HG03095 (cell line): ENCODE measurements around the gene CRYBG3.

Source experiments
- ATAC-seq: cut with Tn5 transposase; IDR thresholded peaks from one replicate; pipeline ENCODE4 v1.9.1; 2021; ENCODE audit warnings: moderate library complexity; ENCODE audit not compliant: unreplicated experiment

Gene CRYBG3

DNA sequence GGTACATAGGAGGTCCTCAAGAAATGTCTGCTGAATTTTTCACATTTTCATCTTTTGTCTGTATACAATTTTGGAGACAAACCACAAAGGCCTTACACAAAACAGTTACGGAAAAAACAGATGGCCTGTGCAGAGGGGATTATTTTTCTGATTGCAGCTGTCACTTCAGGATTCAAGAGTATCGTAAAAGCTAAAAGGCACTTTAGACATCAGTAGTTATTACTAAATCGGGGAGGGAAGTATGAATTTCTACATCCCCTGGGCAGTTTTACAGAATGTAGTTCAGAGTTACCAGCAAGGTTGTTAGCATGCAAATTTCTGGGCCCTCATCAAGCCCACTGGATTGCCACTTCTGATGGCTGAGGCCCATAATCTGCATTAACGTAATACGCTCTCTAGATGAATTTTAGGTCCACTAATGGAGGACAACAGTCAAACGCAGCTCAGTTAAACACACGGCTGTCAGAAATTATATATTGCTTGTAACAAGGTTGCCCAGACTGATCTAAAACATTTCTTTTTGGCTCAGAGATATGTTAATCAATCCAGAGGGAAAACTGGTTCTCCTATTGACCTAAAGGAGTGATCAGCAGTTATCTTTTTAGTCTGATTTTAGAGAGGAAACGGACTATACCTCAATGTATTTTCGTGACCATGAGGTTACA is 149.3 kb downstream of the CRYBG3 start:
- ATAC-seq = no peak

- ATAC-seq = peak; percentile 85
Observed at GRCh38 chr3:97971679-97972567, 150.1 kb downstream of the CRYBG3 start, which contains the start of gene RIOX2. RIOX2 (minus strand) TSS chr3:97972431; CDS start chr3:97967593, 4,838 bp downstream.

- no peak for ATAC-seq
Observed at GRCh38 chr3:97972976-97973375, 151.2 kb downstream of the CRYBG3 start.

GRCh38 chr3:97974996-97975395 is 153.2 kb downstream of the CRYBG3 start:
- no peak for ATAC-seq

- ATAC-seq = no peak
Observed at GRCh38 chr3:97975466-97975865, 153.7 kb downstream of the CRYBG3 start.

DNA sequence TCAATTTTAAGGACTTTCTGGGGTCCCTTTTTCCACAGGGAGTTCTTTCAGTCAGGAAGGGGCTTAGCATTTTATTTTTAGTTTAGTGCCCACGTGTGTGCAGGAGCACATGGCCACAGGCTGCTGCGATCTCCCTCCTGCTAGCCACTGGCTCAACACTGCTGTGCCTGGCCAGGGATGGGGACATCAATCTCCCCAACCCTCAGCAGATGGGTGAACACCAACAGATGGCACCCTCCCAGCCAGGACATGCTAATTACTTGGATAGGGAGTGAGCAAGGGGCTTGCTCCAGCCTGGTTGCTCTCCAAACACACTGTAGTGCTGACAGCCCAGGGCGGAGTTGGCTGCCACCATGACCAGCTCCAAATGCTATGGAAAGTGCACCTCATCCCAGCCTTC is 157.8 kb downstream of the CRYBG3 start:
- ATAC-seq = no peak

DNA sequence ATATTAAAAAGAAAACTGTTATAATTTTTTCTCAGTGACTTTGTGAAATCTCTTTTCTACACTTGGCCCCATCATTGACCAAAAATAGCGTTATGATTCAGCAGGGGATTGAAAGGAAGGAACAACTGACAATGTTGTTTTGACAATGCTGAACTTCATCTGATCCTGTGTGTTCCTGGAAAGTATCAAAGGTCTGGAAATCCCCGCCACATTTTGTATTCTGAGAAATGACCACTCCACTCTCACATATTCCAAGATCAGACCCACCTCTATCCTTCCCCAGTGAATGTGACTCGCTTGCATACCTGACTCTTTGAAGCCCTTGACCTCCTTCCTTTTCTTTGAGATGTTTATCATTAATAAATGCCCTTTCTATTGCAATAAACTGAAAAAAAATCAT is 160.1 kb downstream of the CRYBG3 start:
- no peak for ATAC-seq

DNA sequence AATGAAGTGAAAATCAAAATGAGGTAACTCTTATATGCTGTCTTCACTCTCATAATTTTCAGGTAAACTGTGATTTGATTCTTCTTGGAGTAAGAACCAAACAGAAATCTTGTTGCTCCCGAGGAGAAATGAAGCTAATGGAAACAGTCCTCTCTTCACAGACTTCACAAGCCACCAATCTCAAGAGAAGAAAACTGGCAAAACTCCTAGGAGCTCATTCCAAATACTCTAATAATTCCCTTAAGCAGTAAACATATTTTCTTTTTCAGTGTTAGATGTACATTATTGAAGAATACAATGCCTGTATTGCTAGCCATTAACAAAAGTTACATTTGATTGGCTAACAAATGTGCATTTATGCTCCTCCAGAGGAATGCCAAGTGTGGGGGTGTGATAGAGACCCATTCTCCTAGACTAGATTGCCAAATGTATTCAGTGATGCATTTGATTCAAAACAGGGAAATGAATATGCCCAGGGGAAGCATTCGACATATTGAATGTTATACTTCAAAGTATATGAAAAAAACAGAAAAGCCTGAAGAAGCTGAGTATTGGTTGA is 162.2 kb downstream of the CRYBG3 start:
- no peak for ATAC-seq

DNA sequence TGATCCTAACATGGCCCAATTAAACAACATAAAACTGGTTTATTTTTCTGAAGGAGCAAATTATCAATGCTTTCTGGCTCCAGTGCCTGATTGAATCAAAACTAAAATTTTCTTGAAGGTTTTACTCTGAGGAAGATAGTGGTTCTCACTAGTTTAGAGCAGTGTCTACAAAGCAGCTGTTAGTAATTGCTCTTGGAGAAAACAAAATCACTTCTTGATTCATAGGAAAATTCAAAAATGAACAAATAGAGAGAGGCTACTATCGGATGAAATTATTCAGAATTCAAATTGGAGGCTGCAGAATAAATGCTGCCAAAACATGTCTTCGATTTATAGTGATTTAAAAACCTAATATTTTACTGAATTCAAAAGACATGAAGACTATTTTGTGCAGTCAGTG is 165.5 kb downstream of the CRYBG3 start:
- ATAC-seq = no peak

DNA sequence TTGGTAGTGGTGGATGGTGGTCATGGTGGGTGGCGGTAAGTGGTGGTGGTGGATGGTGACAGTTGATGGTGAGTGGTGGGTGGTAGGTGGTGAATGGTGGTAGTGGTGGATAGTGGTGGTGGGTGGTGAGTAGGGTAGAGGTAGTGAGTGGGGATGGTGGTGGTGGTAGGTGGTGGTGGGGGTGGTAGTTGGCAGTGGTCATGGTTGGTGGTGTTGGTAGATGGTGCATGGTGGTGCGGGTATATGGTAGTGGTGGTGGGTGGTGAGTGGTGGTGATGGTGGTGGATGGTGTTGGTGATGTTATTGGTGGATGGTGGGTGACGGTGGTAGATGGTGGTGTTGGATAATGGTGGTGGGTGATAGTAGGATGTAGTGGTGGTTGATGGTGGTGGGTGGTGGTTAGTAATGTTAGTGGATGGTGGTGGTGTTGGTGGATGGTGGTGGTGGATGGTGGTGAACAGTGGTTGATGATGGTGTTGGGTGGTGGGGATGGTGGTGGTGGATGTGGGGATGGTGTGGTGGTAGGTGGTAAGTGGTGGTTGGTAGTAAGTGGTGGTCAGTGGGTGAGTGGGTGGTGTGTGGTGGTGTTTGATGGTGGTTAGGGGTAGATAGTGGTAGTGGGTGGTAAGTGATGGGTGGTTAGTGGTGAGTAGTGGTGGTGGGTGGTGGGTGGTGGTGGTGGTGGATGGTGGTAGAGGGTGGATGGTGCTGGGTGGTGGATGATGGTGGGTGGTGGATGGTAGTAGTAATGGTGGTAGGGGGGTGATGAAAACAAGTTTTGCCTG is 167.2 kb downstream of the CRYBG3 start:
- ATAC-seq = no peak

DNA sequence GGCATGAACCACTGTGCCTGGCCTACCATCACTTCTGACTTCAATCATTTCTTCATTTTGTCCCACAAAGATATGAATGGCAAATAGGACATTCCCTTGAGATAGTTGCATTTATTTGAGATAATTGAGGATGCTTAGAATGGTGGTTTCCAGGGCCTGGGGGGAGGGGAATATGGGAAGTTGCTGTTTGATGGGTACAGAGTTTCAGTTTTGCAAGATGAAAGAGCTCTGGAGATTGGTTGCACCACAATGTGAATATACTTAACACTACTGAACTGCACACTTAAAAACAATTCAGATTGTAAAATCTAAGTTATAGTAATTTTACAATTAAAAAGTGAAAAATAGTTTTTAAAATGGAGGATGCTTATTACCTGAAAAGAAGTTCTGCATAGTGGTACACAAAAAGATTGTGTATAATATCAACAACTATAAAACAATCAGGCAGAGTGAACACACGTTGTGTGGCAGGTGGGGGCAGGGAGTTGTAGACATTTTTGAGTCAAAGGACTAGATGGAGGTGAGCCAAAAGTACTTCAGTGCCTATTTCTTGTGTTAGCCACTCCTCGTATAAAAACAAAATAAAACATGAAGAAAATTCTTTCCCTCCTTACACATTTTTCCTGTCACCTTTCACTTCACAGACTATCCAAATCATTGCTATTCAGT is 168.9 kb downstream of the CRYBG3 start:
- no peak for ATAC-seq

DNA sequence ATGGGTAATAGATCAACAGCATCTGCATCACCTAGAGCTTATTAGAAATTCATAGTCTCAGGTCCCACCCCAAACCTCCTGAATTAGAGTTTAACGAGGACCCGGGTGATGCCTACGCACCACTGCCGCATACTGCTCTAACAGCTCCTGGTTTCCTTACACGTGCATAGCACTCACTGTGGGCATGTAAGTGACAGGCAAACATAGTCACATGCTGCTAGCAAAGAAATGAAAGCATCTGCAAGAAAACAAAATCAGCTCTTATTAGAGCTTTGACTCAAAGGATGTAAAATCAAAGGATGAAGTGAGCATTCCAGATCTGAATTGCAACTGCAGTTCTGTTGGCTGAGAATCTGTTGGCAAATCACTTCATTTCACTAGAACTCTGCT is 169.5 kb downstream of the CRYBG3 start:
- no peak for ATAC-seq

DNA sequence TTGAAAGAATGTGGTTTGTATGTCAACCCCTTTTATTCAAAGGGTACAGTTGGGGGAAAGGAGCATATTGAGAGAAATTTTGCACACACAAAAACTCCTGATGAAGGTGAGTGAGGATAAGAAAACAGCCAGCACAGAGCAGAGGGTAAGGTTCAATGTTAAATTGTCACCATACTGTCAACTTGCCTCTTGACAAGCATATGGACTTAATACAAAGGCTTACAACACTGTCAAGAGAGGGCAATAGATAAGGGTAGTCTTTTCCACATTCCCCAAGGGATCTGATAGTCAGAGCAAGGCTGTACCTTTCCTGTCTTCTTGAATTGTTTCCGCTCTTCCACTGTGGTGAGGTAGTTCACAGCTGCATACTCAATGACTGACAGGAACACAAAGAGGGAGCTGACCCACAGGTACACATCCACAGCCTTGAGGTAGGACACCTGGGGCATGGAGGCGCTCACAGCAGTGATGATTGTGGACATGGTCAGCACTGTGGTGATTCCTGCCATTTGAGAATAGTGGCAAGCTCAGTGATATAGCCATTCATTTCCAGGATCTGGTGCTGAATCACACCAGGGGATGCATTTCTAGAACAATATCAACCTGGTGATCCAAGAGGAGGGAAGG is 170.8 kb downstream of the CRYBG3 start:
- ATAC-seq = no peak

DNA sequence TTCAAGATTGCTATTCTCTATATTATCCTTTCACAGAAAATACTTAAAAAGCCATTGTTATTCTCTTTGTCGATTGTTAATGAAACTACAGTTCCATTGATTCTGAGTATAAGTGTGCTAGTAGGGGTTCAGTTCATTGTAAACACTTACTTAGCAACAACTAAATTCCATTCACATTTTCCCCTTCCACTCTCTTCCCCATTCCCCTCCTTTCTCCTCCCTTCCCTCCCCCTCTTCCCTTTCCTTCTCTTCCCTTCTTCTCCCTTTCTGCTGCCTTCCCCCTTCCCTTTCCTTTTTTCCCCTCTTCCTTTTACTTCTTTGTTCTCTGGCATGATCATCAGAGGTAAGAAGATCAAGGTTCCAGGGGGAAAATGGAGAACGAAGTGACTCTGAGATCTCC is 171.7 kb downstream of the CRYBG3 start:
- ATAC-seq = no peak

DNA sequence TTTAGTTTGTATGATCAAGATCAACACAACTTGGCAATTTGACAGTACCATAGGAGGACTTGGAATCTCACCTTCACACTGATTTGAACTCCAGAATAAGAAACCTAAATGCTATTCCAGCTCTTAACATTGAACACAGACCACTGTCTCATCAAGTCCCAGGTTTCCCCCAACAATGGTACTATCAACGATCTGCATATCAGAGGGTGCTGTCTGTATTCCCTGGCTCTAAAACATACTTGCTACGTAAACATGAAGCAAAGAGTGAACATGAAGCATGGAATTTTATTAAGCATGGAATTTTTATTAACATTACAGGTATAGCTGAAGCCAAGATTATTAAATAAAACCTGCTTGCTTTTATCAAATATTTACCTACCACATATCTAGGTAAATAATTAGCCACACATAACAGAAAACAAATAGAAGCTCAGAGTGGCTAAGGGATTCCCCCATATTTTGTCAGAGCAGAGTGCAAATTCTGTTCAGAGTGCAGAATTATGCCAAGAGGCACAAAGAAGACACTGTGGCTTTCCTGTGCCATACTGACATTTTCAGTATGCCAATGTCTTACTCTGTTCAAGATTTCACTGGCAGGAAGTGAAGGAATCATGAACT is 172.6 kb downstream of the CRYBG3 start:
- ATAC-seq = no peak
